CD4-positive, alpha-beta memory T cell (primary cell): ENCODE measurements around the gene MED16. TPM values are rescaled to one million over a fixed set of nuclear protein-coding genes. Genes with fewer than 3 reads are reported as not detected.
"Not testable (repeated sequence)": the region's sequence is repeated elsewhere in the genome, so short reads cannot be mapped to it uniquely, and the experiment has no call there.

Experiments
- CTCF ChIA-PET: fragments of 350-600 bp; sonication (Branson Sonifier 250); formaldehyde crosslinking; loops from one replicate; lab custom pipeline; 2021; ENCODE audit warnings: inconsistent platforms; ENCODE audit not compliant: partially characterized antibody; lab: Charles Lee
- POLR2A ChIA-PET: fragments of 350-600 bp; sonication (Branson Sonifier 250); formaldehyde crosslinking; loops from one replicate; lab custom pipeline; 2021; ENCODE audit not compliant: partially characterized antibody; lab: Charles Lee
- DNase-seq, 5 donors: peaks; one replicate each; pipeline versions ENCODE4 v3.0.0 to v3.0.0-alpha.2; 2020 to 2022; ENCODE audit warnings: mixed read lengths in 1 of 5
- H3K27ac ChIP-seq: one replicate; pipeline ENCODE4 v1.7.0; 2013; ENCODE audit warnings: low read depth, low read length
- H3K27me3 ChIP-seq: 2 replicates; pipeline ENCODE4 v1.7.0; 2013; ENCODE audit warnings: mild to moderate bottlenecking, low read length, moderate library complexity; ENCODE audit not compliant: insufficient read depth
- H3K36me3 ChIP-seq: 2 replicates; pipeline ENCODE4 v1.7.0; 2013; ENCODE audit warnings: mild to moderate bottlenecking, low read length, moderate library complexity; ENCODE audit not compliant: insufficient read depth
- H3K4me1 ChIP-seq: 2 replicates; pipeline ENCODE4 v1.7.0; 2013; ENCODE audit warnings: mild to moderate bottlenecking, low read length, moderate library complexity; ENCODE audit not compliant: insufficient read depth
- H3K4me3 ChIP-seq, 2 donors: one replicate each; pipeline ENCODE4 v1.7.0; 2013; ENCODE audit warnings: low read length in 2 of 2, mild to moderate bottlenecking in 1 of 2
- H3K9me3 ChIP-seq, 2 donors: one replicate each; pipeline ENCODE4 v1.7.0; 2013; ENCODE audit warnings: low read length in 2 of 2, control low read depth in 1 of 2; ENCODE audit not compliant: control insufficient read depth in 1 of 2
- H3K27ac Mint-ChIP-seq, 7 donors: one replicate each; pipeline ENCODE4 v1.8.0; 2020 to 2021; ENCODE audit warnings: mixed read lengths in 7 of 7, mild to moderate bottlenecking in 6 of 7, inconsistent platforms in 3 of 7, moderate library complexity in 3 of 7
- H3K27me3 Mint-ChIP-seq, 2 donors: one replicate each; pipeline ENCODE4 v1.8.0; 2020 to 2021; ENCODE audit warnings: mixed read lengths in 2 of 2
- H3K36me3 Mint-ChIP-seq, 2 donors: one replicate each; pipeline ENCODE4 v1.8.0; 2020 to 2021; ENCODE audit warnings: mixed read lengths in 2 of 2, inconsistent platforms in 1 of 2, mild to moderate bottlenecking in 1 of 2
- H3K4me1 Mint-ChIP-seq, 4 donors: one replicate each; pipeline ENCODE4 v1.8.0; 2020 to 2021; ENCODE audit warnings: mixed read lengths in 4 of 4, mild to moderate bottlenecking in 1 of 4
- H3K4me3 Mint-ChIP-seq, 8 donors: one replicate each; pipeline ENCODE4 v1.8.0; 2020 to 2021; ENCODE audit warnings: mixed read lengths in 8 of 8, mild to moderate bottlenecking in 7 of 8, moderate library complexity in 6 of 8, inconsistent platforms in 3 of 8
- H3K9me3 Mint-ChIP-seq, 8 donors: one replicate each; pipeline ENCODE4 v1.8.0; 2020 to 2021; ENCODE audit warnings: mixed read lengths in 8 of 8, mild to moderate bottlenecking in 5 of 8, inconsistent platforms in 3 of 8, moderate library complexity in 1 of 8
- intact Hi-C: fragments of 100-400 bp; cut with micrococcal nuclease; formaldehyde crosslinking; loops from one replicate; pipeline ENCODE4 v1.15.1; 2023
- polyA plus RNA-seq, 2 donors: library from polyadenylated mRNA; unstranded; fragments of 300-500 nt; fragmentation: Illumina TruSeq; gene quantifications; one replicate each; pipeline ENCODE4 v1.2.3, GENCODE V29; 2021
- total RNA-seq, 2 experiments: library from RNA; stranded (reverse); gene quantifications; one replicate each; pipeline ENCODE4 v1.2.3, GENCODE V29; 2021

The MED16 gene
- total and polyA plus RNA-seq, 4 experiments from 2014 or later, result 48.6 to 125 (median 70.0) TPM

DNA sequence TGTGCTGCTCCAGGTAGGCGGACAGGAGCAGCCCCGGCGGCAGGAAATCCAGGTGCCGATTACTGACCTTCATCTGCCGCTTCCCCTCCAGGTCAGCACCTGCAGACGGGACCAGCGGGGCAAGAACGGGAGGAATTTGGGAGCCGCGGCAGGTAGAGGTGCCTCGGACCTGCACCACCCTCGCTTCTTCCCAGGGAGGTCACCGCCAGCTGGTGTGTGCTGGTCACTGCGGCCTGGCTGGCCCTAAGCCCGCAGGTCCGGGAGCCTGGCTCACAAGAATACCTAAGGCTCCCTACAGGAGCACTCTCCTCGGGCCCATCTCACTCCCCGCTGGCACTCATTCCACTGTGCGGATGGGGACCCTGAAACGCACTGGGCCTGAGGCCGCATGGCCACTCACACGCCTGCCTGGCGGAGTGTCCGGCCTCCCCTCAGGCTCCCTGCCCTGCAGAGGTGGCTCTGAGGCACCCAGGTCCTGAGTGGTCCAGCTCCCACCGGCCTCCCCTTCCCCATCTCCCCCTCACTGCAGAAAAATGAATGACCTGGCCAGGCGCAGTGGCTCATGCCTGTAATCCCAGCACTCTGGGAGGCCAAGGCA lies 4.6 kb upstream of the MED16 start:
- Mint-ChIP-seq H3K9me3 (peaks cover 0 to 7% (median 0%) of the 10 kb centered on the region in 8 donors), H3K36me3 (peaks cover 5 to 21% of the 10 kb centered on the region in 2 donors), H3K4me3 (no peak overlapping the region), H3K27me3 (peaks cover 0 to 3% of the 10 kb centered on the region in 2 donors), H3K4me1 (peaks cover 7 to 31% (median 10%) of the 10 kb centered on the region in 4 donors), H3K27ac (no peak overlapping the region)
- Histone ChIP-seq H3K27me3 (no peaks in the 10 kb centered on the region), H3K9me3 (no peaks in the 10 kb centered on the region), H3K27ac (no peak overlapping the region), H3K36me3 (peaks cover 26% of the 10 kb centered on the region), H3K4me3 (no peak overlapping the region), H3K4me1 (peaks cover 26% of the 10 kb centered on the region)
- CTCF ChIA-PET, result interaction anchor here (0.9 to 1.6 kb wide), 3 partner anchors 9 to 34 kb away, joined by 4 to 5 read pairs (median 4); no protein-coding TSS in a partner anchor
- POLR2A ChIA-PET, result interaction anchor here (6.3 to 8.9 kb wide), 2 partner anchors 10 to 19 kb away, joined by 47 to 252 read pairs; no protein-coding TSS in a partner anchor
- intact Hi-C loops, result no loop called here
- no peak for DNase-seq

DNA sequence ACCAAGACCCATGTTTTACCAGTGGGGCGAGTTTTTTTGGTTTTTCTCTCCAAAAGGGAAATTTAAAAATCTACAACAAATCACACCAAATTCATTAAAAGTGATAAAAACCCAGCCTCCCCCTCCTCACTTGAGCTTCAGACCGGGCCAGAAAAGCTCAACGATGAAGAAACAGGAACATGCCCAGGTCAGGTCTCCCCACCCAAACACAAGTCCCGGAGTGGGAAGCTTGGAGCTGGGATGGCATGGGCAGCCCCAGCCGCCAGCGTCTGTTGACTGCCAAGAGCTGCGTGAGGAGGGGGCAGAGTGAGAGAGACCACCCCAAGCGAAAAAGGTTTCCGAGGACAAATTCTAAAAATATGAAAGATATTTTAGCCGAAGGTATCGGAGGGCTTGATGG lies 4.0 kb upstream of the MED16 start:
- peaks cover 0 to 7% (median 0%) of the 10 kb centered on the region in 8 donors for H3K9me3 Mint-ChIP-seq
- no peak for DNase-seq
- Histone ChIP-seq H3K27me3 (no peaks in the 10 kb centered on the region), H3K4me1 (peaks cover 31% of the 10 kb centered on the region), H3K27ac (no peak overlapping the region), H3K36me3 (peaks cover 26% of the 10 kb centered on the region), H3K9me3 (no peaks in the 10 kb centered on the region), H3K4me3 (no peak overlapping the region)
- H3K4me1 Mint-ChIP-seq, result peaks cover 7 to 30% (median 10%) of the 10 kb centered on the region in 4 donors
- peaks cover 0 to 3% of the 10 kb centered on the region in 2 donors for H3K27me3 Mint-ChIP-seq
- POLR2A ChIA-PET, result interaction anchor here (1.2 to 8.9 kb wide), 3 partner anchors 11 to 369 kb away, joined by 3 to 252 read pairs (median 47); no protein-coding TSS in a partner anchor
- no peak overlapping the region for H3K4me3 Mint-ChIP-seq
- CTCF ChIA-PET, result interaction anchor here (1.0 to 1.6 kb wide), 2 partner anchors 9 to 34 kb away, joined by 4 to 5 read pairs; no protein-coding TSS in a partner anchor
- H3K36me3 Mint-ChIP-seq, result peaks cover 5 to 24% of the 10 kb centered on the region in 2 donors
- intact Hi-C loops, result no loop called here
- peak overlapping the region in 3 of 7 donors; percentile 46 to 81 (median 68) for H3K27ac Mint-ChIP-seq

DNA sequence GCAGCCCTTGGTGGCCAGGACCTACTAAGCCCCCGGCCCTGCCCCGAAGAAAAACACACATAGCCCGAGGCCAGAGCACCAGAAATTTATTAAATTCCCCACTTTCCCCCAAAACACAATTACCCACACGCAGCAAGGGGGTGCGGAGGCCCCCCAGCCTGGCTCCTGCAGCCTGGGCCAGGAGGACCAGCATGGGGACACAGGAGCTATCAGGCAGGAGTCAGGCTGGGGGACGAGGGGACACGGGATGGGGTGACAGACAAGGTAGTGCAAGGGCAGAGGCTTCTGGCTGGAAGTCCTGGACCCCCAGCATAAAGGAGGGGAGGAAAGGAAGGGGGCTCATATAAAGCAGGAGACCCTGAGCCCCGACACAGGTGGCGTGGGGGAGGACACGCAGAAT lies 3.4 kb upstream of the MED16 start:
- intact Hi-C loops, result no loop called here
- H3K36me3 ChIP-seq, result peaks cover 25% of the 10 kb centered on the region
- no peaks in the 10 kb centered on the region for H3K27me3 ChIP-seq
- no peaks in the 10 kb centered on the region for H3K9me3 ChIP-seq
- H3K4me1 Mint-ChIP-seq, result peaks cover 7 to 29% (median 10%) of the 10 kb centered on the region in 4 donors
- ChIA-PET CTCF (interaction anchor here (1.0 to 1.6 kb wide), 2 partner anchors 10 to 33 kb away, joined by 4 to 5 read pairs; no protein-coding TSS in a partner anchor), POLR2A (interaction anchor here (1.2 to 8.9 kb wide), 4 partner anchors 11 to 370 kb away, joined by 3 to 252 read pairs (median 26); no protein-coding TSS in a partner anchor)
- H3K27ac ChIP-seq, result no peak overlapping the region
- peaks cover 5 to 23% of the 10 kb centered on the region in 2 donors for H3K36me3 Mint-ChIP-seq
- peak overlapping the region in 1 of 8 donors; percentile 7 for H3K4me3 Mint-ChIP-seq
- peaks cover 32% of the 10 kb centered on the region for H3K4me1 ChIP-seq
- H3K27ac Mint-ChIP-seq, result peak overlapping the region in 2 of 7 donors; percentile 42 to 68
- H3K4me3 ChIP-seq, result no peak overlapping the region
- peaks cover 0 to 3% of the 10 kb centered on the region in 2 donors for H3K27me3 Mint-ChIP-seq
- DNase-seq, result no peak
- H3K9me3 Mint-ChIP-seq, result peaks cover 0 to 7% (median 0%) of the 10 kb centered on the region in 8 donors

DNA sequence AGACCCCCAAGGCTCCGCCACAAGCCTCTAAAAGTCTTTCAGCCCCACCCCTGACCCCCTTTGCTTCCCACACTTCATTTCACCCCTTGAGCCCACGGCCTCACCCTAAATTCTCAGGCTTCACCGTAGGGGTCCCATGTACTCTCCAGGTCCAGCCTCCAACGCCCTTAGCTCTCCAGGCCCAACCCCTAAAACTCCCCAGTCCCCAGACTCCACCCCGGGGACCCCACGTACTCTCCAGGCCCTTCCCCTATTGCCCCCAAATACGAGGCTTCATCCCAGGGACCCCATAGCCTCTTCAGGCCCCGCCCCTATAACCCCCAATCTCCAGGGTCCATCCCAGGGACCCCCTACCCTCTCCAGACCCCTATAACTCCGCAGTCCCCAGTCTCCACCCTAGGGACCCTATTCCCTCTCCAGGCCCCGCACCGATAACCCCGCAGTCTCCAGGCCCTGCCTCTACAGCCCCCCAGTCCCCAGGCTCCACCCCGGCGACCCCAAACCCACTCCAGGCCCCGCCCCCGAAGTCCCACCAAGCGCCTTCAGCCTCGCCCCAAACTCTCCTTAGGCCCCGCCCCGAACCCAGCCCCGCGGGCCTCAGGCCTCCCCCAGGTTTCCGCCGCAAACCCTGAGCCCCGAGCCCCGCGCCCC lies 619 bp downstream of the MED16 start:
- peaks cover 5 to 26% of the 10 kb centered on the region in 2 donors for H3K36me3 Mint-ChIP-seq
- H3K27me3 ChIP-seq, result no peaks in the 10 kb centered on the region
- peaks cover 0 to 6% (median 0%) of the 10 kb centered on the region in 8 donors for H3K9me3 Mint-ChIP-seq
- peak overlapping the region; percentile 36 to 76 for H3K4me3 ChIP-seq
- peaks cover 33% of the 10 kb centered on the region for H3K4me1 ChIP-seq
- H3K9me3 ChIP-seq, result no peaks in the 10 kb centered on the region
- ChIA-PET CTCF (interaction anchor here (0.7 to 2.7 kb wide), 7 partner anchors 12 to 29 kb away, joined by 3 to 17 read pairs (median 5); no protein-coding TSS in a partner anchor), POLR2A (interaction anchor here (0.7 to 8.9 kb wide), 17 partner anchors 10 to 377 kb away, joined by 3 to 252 read pairs (median 7); partner anchors contain the start of genes CIRBP, KISS1R, R3HDM4 and WDR18)
- peaks cover 7 to 47% (median 11%) of the 10 kb centered on the region in 4 donors for H3K4me1 Mint-ChIP-seq
- peak overlapping the region; percentile 38 to 100 (median 88) for H3K27ac Mint-ChIP-seq
- no peak for DNase-seq
- H3K27ac ChIP-seq, result peak overlapping the region; percentile 80
- H3K27me3 Mint-ChIP-seq, result peaks cover 0 to 3% of the 10 kb centered on the region in 2 donors
- H3K4me3 Mint-ChIP-seq, result peak overlapping the region; percentile 79 to 87 (median 84)
- H3K36me3 ChIP-seq, result peaks cover 18% of the 10 kb centered on the region
- intact Hi-C loops, result no loop called here

DNA sequence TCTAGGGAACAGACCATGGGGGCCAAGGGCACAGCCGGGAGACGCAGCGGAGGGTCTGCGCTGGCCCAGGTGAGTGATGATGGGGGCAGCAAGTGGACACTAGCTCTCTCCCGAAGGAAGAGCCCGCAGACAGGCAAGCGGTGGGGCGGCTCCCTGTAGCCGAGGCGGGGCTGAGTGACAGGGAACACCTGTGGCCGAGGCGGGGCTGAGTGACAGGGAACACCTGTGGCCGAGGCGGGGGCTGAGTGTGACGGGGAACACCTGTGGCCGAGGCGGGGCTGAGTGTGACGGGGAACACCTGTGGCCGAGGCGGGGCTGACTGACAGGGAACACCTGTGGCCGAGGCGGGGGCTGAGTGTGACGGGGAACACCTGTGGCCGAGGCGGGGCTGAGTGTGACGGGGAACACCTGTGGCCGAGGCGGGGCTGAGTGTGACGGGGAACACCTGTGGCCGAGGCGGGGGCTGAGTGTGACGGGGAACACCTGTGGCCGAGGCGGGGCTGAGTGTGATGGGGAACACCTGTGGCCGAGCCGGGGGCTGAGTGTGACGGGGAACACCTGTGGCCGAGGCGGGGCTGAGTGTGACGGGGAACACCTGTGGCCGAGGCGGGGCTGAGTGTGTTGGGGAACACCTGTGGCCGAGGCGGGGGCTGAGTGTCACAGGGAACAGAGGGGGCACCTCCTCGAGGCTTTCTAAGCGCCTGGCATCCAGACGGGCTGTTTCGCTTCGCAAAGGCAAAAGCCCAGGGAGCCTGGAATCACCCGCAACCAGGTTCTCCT lies 1.4 kb downstream of the MED16 start:
- H3K9me3 Mint-ChIP-seq, H3K27me3 ChIP-seq, H3K27me3 Mint-ChIP-seq, CTCF ChIA-PET, intact Hi-C loops, H3K9me3 ChIP-seq, DNase-seq, H3K27ac ChIP-seq: not testable (repeated sequence)
- peak overlapping the region in 5 of 7 donors; percentile 38 to 100 (median 78) for H3K27ac Mint-ChIP-seq
- peaks cover 38% of the 10 kb centered on the region for H3K4me1 ChIP-seq
- peaks cover under 1 to 24% of the 10 kb centered on the region in 2 donors for H3K36me3 Mint-ChIP-seq
- H3K4me3 ChIP-seq, result peak overlapping the region in 1 of 2 donors; percentile 76
- H3K36me3 ChIP-seq, result peaks cover 11% of the 10 kb centered on the region
- H3K4me3 Mint-ChIP-seq, result peak overlapping the region; percentile 79 to 87 (median 84)
- POLR2A ChIA-PET, result interaction anchor here (8.9 kb wide), 1 partner anchor 16 kb away, joined by 252 read pairs; no protein-coding TSS in a partner anchor
- H3K4me1 Mint-ChIP-seq, result peaks cover 7 to 51% (median 11%) of the 10 kb centered on the region in 4 donors

DNA sequence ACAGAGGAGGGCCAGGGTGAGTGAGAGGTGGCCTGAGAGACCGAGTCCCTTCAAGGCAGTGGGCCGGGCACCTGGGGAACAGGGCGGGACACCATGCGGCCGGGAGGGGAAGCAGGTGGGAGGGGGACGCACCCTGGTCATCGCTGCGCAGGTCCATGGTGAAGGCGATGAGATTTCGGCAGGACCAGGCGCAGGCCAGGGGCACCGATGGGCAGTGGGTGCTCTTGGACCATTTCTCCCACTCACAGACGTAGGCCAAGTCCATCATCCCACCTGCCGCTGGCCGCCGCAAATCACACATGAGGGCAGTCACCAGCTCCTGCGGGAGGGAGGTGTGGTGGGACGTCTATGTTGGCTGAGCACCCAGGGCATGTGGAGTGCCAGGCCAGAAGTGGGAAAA lies 2.2 kb downstream of the MED16 start:
- Mint-ChIP-seq H3K27me3 (peaks cover 0 to 3% of the 10 kb centered on the region in 2 donors), H3K9me3 (peaks cover 0 to 6% (median 0%) of the 10 kb centered on the region in 8 donors), H3K27ac (peak overlapping the region in 3 of 7 donors; percentile 32 to 77 (median 63)), H3K36me3 (peaks cover 0 to 21% of the 10 kb centered on the region in 2 donors), H3K4me3 (peak overlapping the region; percentile 41 to 78 (median 67)), H3K4me1 (peaks cover 7 to 47% (median 11%) of the 10 kb centered on the region in 4 donors)
- H3K9me3 ChIP-seq, result no peaks in the 10 kb centered on the region
- no peaks in the 10 kb centered on the region for H3K27me3 ChIP-seq
- POLR2A ChIA-PET, result no interaction called here
- no peak overlapping the region for H3K27ac ChIP-seq
- DNase-seq, result no peak
- peaks cover 15% of the 10 kb centered on the region for H3K36me3 ChIP-seq
- H3K4me3 ChIP-seq, result no peak overlapping the region
- CTCF ChIA-PET, result no interaction called here
- intact Hi-C loops, result no loop called here
- peaks cover 39% of the 10 kb centered on the region for H3K4me1 ChIP-seq
